ENCODE measurements around the gene ETHE1. TPM values are rescaled to one million over a fixed set of nuclear protein-coding genes. Genes with fewer than 3 reads are reported as not detected.

ETHE1 gene
- total and polyA plus RNA-seq, 12 donors: 15.9 to 78.7 (median 33.2) TPM

- no peak overlapping the region for H3K4me3 ChIP-seq
- peaks cover 4 to 8% of the 10 kb centered on the region in 2 donors for H3K4me1 ChIP-seq (replicated peaks in 1 of 2)
- intact Hi-C loops (cut with DNase I): no loop called here
- no peaks in the 10 kb centered on the region for H3K27me3 ChIP-seq
- no peak for DNase-seq
- no peaks in the 10 kb centered on the region for H3K36me3 ChIP-seq (replicated peaks in 1 of 2)
- TF ChIP-seq, protein P1, sequence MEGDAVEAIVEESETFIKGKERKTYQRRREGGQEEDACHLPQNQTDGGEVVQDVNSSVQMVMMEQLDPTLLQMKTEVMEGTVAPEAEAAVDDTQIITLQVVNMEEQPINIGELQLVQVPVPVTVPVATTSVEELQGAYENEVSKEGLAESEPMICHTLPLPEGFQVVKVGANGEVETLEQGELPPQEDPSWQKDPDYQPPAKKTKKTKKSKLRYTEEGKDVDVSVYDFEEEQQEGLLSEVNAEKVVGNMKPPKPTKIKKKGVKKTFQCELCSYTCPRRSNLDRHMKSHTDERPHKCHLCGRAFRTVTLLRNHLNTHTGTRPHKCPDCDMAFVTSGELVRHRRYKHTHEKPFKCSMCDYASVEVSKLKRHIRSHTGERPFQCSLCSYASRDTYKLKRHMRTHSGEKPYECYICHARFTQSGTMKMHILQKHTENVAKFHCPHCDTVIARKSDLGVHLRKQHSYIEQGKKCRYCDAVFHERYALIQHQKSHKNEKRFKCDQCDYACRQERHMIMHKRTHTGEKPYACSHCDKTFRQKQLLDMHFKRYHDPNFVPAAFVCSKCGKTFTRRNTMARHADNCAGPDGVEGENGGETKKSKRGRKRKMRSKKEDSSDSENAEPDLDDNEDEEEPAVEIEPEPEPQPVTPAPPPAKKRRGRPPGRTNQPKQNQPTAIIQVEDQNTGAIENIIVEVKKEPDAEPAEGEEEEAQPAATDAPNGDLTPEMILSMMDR (IDR thresholded peaks at IDR 0.05): no peak
- TF ChIP-seq POLR2A (IDR thresholded peaks at IDR 0.05): no peak
- H3K9me3 ChIP-seq (replicated peaks in 1 of 3): no peaks in the 10 kb centered on the region
- WGBS, 4 donors: 89 to 96% (median 95%) methylated on average over 5 to 15 of the region's 15 CpGs
- H3K27ac ChIP-seq: no peak overlapping the region
These were observed 47.8 kb downstream of the ETHE1 start for GRCh38 chr19:43479226-43479625.

DNA sequence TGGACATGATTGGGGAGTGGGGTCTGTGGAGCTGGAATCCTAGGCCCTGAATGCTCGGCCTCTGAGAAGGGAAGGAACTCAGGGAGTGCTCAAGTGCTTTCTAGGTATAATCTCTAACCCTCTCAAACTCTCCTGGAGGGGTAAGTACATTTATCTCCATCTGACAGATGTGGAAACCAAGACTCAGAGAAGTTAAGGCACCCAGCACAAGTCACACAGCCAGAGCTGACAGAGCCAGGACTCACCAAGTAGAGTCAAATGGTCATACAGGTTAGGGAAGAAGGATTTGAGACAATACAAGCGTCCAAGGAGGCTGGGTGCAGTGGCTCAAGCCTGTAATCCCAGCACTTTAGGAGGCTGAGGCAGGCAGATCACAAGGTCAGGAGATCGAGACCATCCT is 48.7 kb downstream of the ETHE1 start:
- DNase-seq: no peak
- H3K27me3 ChIP-seq: no peaks in the 10 kb centered on the region
- no peak for TF ChIP-seq POLR2A (IDR thresholded peaks at IDR 0.05)
- TF ChIP-seq, protein P1 (IDR thresholded peaks at IDR 0.05): no peak
- 89 to 95% (median 95%) methylated on average over 3 of the region's 3 CpGs for WGBS, 4 donors
- H3K27ac ChIP-seq: no peak overlapping the region
- H3K4me1 ChIP-seq (replicated peaks in 1 of 2): peaks cover 4 to 8% of the 10 kb centered on the region in 2 donors
- intact Hi-C loops (cut with DNase I): no loop called here
- H3K9me3 ChIP-seq (replicated peaks in 1 of 3): no peaks in the 10 kb centered on the region
- no peaks in the 10 kb centered on the region for H3K36me3 ChIP-seq (replicated peaks in 1 of 2)
- no peak overlapping the region for H3K4me3 ChIP-seq

GRCh38 chr19:43476606-43477005 is 50.4 kb downstream of the ETHE1 start:
- peaks cover 4 to 8% of the 10 kb centered on the region in 2 donors for H3K4me1 ChIP-seq (replicated peaks in 1 of 2)
- no peaks in the 10 kb centered on the region for H3K9me3 ChIP-seq (replicated peaks in 1 of 3)
- DNase-seq: no peak
- H3K27ac ChIP-seq: peak overlapping the region in 2 of 5 donors; percentile 46 to 83
- intact Hi-C loops (cut with DNase I): no loop called here
- H3K36me3 ChIP-seq (replicated peaks in 1 of 2): no peaks in the 10 kb centered on the region
- no peak overlapping the region for H3K4me3 ChIP-seq
- TF ChIP-seq, protein P1 (IDR thresholded peaks at IDR 0.05): no peak
- no peak for TF ChIP-seq POLR2A (IDR thresholded peaks at IDR 0.05)
- H3K27me3 ChIP-seq: no peaks in the 10 kb centered on the region

GRCh38 chr19:43474986-43475705 is 51.9 kb downstream of the ETHE1 start:
- Histone ChIP-seq H3K4me1 (replicated peaks in 1 of 2) (peaks cover 4 to 8% of the 10 kb centered on the region in 2 donors), H3K9me3 (replicated peaks in 1 of 3) (no peaks in the 10 kb centered on the region), H3K27me3 (no peaks in the 10 kb centered on the region), H3K27ac (peak overlapping the region in 4 of 5 donors; percentile 46 to 86 (median 76)), H3K4me3 (peak overlapping the region in 2 of 4 donors; percentile 26 to 48), H3K36me3 (replicated peaks in 1 of 2) (no peaks in the 10 kb centered on the region)
- TF ChIP-seq, protein P1 (IDR thresholded peaks at IDR 0.05): no peak
- TF ChIP-seq POLR2A (IDR thresholded peaks at IDR 0.05): peak in 1 of 2 donors; percentile 64
- WGBS, 4 donors: 1 to 9% (median 5%) methylated on average over 11 to 46 of the region's 46 CpGs
- intact Hi-C loops (cut with DNase I): no loop called here
- peak; percentile 95 to 99 (median 97) for DNase-seq
